GM18520 (cell line): Measurements from ENCODE around the gene CBFA2T2.
"Not testable (repeated sequence)": the region's sequence is repeated elsewhere in the genome, so short reads cannot be mapped to it uniquely, and the experiment has no call there.

Experiments used
- ATAC-seq: cut with Tn5 transposase; IDR thresholded peaks from one replicate; pipeline ENCODE4 v1.9.1; 2021; ENCODE audit not compliant: unreplicated experiment

Gene CBFA2T2

DNA sequence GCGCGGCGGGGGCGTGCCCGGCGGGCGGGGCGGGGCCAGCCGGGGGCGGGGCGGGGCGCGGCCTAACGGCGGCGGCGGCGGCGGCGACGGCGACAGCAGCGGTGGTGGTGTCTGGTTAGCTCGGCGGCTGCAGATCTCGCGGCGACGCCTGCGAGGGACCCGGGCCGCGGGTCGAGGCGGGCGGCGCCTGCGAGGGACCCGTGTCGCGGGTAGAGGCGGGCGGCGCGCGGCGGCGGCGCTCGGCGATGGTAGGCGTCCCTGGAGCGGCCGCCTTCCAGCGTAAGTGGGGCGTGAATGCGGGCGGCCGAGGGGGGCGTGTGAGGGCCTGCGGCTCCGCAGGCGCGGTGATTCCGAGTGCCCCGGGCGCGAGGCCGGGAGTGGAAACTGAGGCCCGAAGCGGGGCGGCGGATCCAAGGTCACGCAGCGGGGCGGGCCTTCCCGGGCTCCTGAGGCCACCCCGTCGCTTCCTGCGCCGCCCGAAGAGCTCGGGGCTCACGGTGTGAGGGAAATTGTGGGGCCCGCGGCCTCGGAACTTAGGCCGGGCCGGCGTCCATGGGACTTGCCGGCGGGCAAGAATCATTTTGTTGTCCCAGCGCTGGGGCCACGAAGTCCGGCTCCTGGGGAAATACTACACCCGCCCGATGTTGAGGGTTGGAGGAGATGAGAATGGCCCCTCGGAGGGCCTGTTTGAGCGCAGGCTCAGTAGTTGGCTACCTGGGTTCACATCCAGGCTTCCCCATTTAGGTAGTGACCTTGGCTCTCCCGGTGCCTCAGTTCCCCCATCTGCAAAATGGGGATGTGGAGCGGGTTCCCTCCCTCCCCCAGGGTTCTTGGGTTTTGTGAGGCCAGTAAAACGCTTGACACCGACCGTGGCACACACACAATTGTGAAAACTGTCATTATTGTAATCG lies at the start of gene CBFA2T2:
TSS of gene CBFA2T2 (plus strand) at position 74 of the 911 bp plus-strand sequence. CDS start at position 246, 172 bp downstream.
- ATAC-seq, result peak; percentile 42

DNA sequence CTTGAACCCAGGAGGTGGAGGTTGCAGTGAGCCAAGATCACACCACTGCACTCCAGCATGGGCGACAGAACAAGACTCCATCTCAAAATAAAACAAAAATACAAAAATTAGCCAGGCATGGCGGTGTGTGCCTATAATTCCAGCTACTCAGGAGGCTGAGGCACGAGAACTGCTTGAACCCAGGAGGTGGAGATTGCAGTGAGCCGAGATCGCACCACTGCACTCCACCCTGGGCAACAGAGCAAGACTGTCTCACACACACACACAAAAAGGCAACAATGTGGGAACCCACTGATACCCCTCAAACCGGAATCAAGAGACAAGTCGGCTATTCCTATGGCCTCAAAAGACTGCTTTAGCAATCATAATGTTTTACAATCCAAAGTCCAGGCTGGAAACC lies 49.3 kb upstream of the CBFA2T2 start:
- not testable (repeated sequence) for ATAC-seq

DNA sequence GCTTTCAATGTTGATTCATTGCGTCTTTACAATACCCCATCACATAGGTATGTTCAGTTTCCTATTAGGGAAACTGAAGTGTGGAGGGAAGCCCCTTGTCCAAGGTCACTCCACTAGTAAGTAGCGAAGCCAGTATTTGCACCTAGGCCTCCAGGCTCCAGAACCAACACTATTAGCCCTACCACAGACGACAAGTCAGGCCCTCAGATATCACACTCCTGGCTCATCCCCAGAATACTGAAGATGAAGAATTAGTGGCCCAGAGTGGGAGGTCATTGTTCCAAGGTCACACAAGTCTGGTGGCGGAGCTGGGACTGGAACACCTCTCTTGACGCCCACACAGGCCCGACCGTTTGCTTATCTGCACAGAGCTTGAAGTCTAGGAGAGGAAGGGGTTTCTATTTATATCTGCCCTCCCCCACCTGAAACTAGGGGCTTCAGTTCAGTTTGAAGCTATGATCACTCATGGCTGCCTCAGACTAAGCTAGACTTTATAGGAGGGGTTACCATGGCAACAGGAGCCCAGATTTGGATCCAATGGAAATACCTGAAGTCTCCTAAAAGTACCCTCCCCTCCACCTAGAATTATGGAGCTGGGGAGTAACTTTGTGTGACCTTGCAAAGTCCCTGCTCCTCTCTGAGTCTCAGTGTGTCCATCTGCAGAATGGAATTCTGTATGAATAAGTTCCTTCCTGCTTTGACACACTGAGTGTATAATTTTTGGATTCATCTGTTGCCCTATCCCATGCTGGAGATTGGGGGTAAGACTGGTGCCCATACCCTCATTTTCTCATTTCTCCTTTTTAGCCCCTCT lies 48.5 kb upstream of the CBFA2T2 start:
- no peak for ATAC-seq

DNA sequence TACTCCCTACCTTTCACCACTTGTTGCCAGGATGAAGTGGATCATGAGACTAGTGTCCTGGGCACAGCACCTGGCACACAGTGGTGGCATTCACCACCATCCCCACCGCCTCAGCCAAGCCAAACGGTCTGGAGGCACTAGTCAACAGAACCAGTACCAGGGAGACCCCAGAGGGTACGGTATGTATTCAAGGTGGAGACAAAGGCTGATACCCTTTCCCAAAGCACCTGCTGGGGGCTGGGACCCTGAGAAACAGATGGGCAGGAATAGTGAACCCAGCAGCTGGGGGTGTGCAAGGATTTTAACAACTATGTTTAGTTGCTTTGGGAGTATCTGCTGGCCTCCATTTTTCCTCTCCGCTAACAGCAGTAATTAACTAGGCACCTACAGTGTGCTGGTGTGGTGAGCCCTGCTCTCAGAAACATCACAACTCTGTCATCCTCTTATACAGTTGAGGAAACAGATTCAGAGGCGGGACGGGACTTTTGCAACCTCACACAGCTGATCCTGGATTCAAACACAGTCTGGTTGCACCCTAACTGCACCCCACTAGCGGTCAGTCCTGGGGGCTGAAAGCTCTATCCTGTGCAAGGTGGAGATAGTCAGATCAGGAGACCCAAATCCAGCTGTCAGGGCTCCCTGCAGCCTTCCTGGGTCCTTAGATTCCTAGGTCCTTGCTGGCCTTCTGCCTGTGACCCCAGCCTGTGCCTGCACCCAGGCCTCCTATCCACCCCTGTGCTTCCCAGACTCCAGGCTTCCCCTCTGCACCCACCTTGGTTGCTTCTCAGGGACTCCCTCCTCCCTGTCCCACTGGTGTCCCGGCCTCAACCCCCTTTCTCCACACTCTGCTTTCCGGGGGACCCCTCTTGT lies 47.5 kb upstream of the CBFA2T2 start:
- ATAC-seq, result no peak

DNA sequence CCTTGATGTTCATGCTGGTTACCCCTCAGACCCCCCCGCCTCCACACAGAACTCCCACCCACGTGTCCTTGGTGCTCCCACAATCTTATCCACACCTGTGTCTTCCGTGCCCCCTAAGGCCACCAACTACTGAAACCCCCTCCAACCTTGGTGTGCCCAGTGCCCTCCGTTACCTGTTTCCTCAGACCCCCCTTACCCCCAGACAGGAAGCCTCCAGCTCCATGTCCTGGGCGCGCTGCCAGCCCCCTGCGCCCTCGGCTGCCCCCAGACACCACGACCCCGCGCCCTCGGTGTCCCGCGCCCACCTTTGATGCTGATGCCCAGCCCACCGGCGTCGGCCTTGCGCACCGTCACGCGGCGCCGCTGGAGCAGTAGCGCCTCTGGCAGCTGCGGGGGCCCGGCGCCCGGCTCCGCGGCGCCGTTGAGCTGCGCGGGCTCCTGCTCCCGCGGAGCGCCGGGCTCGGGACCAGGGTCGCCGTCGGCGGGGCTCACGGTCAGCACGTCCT lies 46.8 kb upstream of the CBFA2T2 start:
- ATAC-seq, result no peak

DNA sequence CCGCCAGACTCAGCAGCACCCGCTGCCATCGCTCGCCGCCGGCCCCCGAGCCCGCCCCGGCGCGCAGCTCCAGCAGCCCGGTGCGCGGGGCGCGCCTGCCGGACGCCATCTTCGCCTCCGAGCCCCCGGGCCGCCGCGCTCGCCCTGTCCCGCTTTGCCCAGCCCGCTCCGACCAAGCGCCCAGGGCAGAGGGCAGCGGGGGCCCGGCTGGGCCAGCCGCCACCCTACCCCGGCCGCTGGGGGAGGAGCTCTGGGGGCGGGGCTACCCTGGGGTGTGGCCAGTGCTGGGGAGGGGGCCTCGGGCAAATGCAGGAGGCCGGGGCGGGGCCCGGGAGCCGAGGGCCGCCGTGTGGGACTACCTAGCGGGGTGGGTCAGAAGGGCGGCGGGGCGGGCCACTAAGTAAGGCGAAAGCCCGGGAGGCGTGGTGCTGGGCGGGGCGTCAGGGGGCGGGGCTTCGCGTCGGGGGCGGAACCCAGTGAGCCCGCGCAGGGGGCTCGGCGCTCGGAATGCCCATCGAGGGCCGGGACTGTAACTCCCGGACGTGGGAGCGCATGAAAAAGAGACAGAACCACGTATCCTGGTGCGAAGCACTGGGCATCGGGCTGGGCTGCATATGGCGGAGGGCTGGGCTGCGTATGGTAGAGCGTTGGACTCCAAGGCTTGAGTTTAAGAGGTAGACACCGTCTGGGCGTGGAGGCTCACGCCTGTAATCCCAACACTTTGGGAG lies 46.2 kb upstream of the CBFA2T2 start, which contains the start of gene SNTA1:
TSS of gene SNTA1 (minus strand) at position 252 of the 728 bp plus-strand sequence. CDS start at position 109, 143 bp downstream.
- ATAC-seq, result peak; percentile 63

DNA sequence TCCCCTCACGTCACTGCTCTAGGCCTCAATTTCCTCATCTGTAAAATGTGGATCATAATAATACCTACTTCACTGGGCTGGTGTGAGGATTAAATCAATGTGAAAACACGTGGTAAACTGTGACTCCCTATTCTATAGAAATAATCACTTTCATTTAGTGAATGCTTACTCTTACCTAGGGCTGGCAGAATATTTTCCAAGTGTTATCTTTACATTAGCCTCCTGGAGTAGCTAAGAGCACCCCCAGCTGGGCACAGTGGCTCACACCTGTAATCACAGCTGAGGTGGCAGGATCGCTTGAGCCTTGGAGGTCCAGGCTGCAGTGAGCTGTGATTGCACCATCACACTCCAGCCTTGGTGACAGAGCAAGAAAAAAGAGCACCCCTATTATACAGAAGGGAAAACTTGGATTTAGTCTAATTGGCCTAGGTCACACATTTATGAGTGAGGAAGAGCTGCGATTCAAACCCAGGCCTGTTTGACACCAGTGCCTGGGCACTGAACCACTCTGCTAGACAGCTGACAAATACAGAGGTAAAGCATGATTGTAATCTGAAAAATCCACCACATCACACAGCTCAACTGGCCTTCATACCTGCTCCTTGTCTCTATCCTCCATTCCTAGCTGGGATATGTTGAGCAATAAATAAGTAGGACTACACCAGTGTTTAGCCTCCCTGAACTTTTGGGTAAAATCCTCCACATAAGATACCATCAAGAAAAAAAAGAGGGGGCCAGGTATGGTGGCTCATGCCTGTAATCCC lies 44.9 kb upstream of the CBFA2T2 start:
- ATAC-seq, result no peak

DNA sequence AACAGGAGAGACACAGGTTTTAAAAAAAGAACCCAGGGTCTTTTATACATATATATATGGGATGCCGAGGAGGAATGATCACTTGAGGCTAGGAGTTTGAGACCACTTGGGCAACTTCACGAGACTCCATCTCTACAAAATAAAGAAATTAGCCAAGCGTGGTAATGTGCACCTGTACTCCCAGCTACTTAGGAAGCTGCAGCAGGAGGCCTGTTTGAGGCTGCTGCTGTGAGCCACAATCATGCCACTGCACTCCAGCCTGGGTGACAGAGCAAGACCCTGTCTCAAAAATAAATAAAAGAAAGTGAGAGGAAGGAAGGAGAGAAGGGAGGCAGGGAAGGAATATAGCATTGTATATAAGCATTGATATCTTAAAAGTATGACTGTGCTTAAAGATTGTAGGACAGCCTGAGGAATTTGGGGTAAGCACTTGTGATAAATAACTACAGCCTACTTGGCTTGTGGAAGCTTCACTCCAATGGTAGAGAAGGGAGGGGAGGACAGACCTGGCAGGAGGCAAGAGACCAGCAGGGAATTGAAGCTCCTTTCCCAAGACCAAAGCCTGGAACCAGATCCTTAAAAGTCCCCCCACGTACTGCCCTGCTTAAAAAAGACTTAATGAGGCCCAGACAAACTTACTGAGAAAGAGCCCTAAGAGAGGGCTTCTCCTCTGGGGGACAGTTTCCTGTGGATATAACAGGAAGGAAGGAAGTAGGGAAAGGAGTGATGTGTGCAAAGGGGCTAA lies 43.8 kb upstream of the CBFA2T2 start:
- ATAC-seq, result no peak

DNA sequence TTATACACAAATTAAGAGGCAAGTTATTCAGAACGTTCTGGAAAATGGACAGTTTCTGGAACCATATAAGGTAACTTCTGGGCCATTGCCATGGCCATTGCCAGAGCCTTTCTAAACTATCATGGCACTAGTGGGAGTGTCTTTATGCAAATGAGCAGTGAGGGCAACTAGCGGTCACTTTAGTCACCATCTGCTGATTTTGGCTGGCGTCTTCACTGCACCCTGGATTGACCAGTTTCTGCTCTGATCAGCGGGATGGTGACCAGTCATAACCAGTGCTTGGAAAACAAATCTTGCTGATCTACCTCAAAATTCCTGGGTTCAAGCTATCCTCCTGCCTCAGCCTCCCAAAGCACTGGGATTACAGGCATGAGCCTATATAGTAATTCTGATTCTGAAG lies 39.0 kb upstream of the CBFA2T2 start:
- no peak for ATAC-seq

DNA sequence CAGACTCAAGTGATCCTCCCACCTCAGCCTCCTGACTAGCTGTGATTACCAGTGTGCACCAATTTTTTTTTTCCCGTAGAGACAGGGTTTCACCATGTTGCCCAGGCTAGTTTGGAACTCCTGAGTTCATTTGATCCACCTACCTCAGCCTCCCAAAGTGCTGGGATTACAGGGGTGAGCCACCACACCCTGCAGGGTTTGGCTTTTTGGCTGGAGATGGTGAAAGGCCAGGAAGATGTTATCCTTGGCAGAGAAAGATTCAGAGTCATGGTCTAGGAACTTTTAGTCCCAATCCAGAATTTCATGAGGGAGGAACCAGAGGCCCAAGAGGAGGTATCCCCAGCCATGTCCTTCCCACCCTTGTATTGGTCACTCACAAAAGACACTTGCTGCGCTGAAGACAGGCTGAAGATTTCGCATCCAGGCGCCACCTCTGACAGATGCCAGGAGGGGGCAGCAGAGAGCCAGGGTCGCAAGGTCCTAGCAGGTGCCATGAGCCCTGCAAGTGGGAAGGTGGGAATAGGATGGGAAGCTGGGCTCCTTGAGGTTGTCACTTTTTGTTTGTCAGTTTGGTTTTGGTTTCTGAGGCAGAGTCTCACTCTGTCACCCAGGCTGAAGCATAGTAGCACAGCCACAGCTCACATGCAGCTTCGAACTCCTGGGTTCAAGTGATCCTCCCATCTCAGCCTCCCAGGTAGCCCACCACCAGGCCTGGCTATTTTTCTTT lies 32.8 kb upstream of the CBFA2T2 start:
- not testable (repeated sequence) for ATAC-seq

DNA sequence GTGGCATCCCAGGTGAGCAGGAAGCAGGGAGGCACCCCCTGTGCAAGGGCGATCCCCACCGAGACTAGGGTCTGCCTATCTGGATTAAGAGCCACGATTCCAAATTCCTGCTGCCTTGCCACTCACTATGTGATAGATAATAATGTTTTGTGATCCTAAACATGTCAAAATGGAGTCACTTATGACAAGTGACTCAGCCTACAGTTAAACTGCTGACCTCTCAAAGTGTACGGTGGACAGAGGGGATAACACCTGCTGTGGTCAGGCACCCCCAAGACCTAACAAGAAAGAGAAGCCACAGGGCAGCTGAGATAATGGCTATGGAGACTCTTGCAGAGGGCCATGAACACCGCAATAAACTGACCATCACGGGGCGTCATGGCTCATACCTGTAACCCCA lies 30.3 kb upstream of the CBFA2T2 start:
- no peak for ATAC-seq

DNA sequence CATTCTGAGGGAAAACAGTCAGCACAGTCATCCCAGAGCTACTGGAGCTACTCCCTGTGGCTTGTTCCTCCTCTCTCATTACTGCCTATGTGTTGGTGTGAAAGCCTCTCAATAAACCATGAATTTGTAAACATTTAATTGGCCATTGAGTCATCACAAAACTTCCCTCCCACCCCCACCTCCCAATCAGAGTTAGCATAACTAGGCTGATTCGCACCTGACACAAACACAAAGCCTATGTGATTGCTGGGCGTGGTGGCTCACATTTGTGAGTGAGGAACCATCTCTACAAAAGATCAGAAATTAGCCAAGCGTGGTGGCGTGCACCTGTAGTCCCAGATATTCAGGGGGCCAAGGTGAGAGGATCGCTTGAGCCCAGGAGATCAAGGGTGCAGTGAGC lies 29.2 kb upstream of the CBFA2T2 start:
- ATAC-seq, result no peak

DNA sequence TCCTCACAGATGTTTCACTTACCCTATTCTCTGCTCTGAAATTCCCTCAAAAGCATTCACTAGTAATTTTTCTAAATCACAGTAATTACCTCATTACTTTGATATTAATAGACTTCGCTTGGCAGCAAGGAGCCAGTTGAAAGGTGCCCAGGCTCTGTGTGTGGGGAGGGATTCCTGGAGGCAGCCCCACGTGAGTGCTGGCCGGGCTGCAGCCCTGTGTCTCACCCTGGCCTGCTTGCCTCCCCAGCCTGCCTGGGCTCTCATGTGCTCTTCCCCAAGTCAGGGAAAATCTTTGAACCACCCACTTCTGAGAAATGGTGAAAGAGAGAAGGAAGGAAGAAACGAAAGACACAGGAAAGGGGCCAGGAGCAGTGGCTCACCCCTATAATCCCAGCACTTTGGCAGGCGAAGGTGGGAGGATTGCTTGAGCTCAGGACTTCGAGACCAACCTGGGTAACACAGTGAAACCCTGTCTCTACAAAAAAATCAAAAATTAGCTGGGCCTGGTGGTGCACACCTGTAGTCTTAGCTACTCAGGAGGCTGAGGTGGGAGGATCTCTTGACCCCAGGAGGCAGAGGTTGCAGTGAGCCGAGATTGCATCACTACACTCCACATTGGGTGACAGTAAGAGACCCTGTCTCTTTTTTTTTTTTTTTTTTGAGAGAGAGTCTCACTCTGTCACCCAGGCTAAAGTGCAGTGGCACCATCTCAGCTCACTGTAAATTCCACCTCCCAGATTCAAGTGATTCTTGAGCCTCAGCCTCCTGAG lies 26.4 kb upstream of the CBFA2T2 start:
- ATAC-seq, result no peak

DNA sequence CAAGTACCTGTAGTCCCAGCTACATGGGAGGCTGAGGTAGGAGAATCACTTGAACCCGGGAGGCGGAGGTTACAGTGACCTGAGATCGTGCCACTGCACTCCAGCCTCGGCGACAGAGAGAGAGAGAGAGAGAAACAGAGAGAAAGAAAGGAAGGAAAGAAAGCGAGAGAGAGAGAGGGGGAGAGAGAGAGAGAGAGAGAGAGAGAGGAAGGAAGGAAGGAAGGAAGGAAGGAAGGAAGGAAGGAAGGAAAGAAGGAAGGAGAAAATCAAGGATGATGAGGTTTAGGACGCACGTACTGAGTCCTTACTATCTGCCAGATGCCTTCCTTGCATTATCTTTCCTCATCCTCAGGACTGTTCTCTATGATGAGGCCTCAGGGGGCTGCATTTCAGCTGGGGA lies 25.1 kb upstream of the CBFA2T2 start:
- ATAC-seq, result not testable (repeated sequence)

DNA sequence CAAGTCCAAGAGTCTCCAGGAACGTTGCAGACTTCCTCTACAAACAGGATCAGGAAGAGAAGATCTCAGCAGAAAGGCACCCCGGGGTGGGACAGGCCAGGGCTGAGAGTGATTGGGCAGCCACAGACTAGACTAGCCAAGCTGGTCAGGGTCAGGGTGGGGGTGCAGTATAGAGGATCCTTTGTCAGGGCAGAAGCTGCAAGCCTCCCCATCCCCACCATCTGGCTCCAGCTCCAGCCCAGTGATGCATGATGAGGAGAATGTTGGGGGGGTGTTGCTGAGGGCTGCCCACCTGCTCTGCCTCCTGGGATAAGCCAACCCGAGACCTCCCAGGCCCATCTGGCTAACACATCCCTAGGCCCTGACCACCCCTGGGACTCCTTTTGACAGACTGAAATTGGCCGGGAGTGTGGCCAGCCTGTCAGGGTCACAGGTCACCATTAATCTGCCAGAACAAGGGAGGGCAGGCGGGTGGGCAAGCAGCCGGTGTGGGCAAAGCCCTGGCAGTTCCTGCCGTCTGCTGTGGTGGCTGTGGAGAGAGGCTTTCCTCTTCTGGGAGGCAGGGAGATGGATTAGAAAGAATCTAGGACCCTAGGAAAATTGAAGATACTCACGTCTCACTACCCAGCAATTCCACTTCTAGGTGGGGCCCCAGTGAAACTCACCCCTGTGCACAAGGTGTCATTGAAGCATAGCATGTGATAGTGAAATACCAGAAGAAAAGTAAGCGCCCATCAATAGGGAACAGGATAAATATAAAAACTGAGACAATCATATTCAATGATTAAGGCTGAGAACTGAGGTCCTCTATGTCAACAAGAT lies 24.2 kb upstream of the CBFA2T2 start:
- no peak for ATAC-seq

DNA sequence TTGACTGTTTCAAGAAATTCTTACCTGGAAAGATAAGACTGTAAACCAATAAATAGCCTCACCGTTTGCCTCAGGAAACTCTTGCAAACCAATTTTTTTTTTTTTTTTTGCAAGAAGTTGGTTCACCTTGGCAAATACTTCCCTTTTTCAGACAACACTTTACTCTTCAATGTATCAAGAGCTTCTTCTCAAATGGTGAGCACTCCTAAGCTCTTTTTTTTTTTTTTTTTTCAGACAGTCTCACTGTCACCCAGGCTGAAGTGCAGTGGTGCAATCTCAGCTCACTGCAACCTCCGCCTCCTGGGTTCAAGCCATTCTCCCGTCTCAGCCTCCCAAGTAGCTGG lies 23.6 kb upstream of the CBFA2T2 start:
- ATAC-seq, result no peak
